ENCODE measurements around the gene PDPR.
"Not testable (repeated sequence)": the region's sequence is repeated elsewhere in the genome, so short reads cannot be mapped to it uniquely, and the experiment has no call there.

Gene PDPR

GRCh38 chr16:70089289-70089688, 24.8 kb upstream of the PDPR start:
- not testable (repeated sequence) for H3K4me3 ChIP-seq (ENCODE audit: insufficient read depth, low read depth, low read length, poor library complexity, severe bottlenecking); H3K36me3 ChIP-seq (ENCODE audit: control insufficient read depth, insufficient read depth, low read length); DNase-seq; H3K27me3 ChIP-seq (replicated peaks; ENCODE audit: control insufficient read depth, insufficient read depth, low read length, poor library complexity, severe bottlenecking); H3K9me3 ChIP-seq (ENCODE audit: control insufficient read depth, low read length); H3K4me1 ChIP-seq (ENCODE audit: control insufficient read depth, insufficient read depth, low read length, poor library complexity, severe bottlenecking); H3K27ac ChIP-seq (ENCODE audit: insufficient read depth, low read length, poor library complexity, severe bottlenecking)

GRCh38 chr16:70091104-70091503, 23.0 kb upstream of the PDPR start:
- H3K36me3 ChIP-seq (ENCODE audit: control insufficient read depth, insufficient read depth, low read length); H3K4me1 ChIP-seq (ENCODE audit: control insufficient read depth, insufficient read depth, low read length, poor library complexity, severe bottlenecking); H3K9me3 ChIP-seq (ENCODE audit: control insufficient read depth, low read length); H3K27me3 ChIP-seq (replicated peaks; ENCODE audit: control insufficient read depth, insufficient read depth, low read length, poor library complexity, severe bottlenecking); H3K4me3 ChIP-seq (ENCODE audit: insufficient read depth, low read depth, low read length, poor library complexity, severe bottlenecking); H3K27ac ChIP-seq (ENCODE audit: insufficient read depth, low read length, poor library complexity, severe bottlenecking); DNase-seq: not testable (repeated sequence)

- H3K4me1 ChIP-seq (ENCODE audit: control insufficient read depth, insufficient read depth, low read length, poor library complexity, severe bottlenecking); H3K27ac ChIP-seq (ENCODE audit: insufficient read depth, low read length, poor library complexity, severe bottlenecking); H3K36me3 ChIP-seq (ENCODE audit: control insufficient read depth, insufficient read depth, low read length); H3K9me3 ChIP-seq (ENCODE audit: control insufficient read depth, low read length); H3K4me3 ChIP-seq (ENCODE audit: insufficient read depth, low read depth, low read length, poor library complexity, severe bottlenecking); H3K27me3 ChIP-seq (replicated peaks; ENCODE audit: control insufficient read depth, insufficient read depth, low read length, poor library complexity, severe bottlenecking); DNase-seq: not testable (repeated sequence)
Measured at GRCh38 chr16:70094096-70094495, 20.0 kb upstream of the PDPR start.

- H3K4me1 ChIP-seq (ENCODE audit: control insufficient read depth, insufficient read depth, low read length, poor library complexity, severe bottlenecking); H3K27ac ChIP-seq (ENCODE audit: insufficient read depth, low read length, poor library complexity, severe bottlenecking); H3K36me3 ChIP-seq (ENCODE audit: control insufficient read depth, insufficient read depth, low read length); H3K9me3 ChIP-seq (ENCODE audit: control insufficient read depth, low read length); H3K27me3 ChIP-seq (replicated peaks; ENCODE audit: control insufficient read depth, insufficient read depth, low read length, poor library complexity, severe bottlenecking); DNase-seq; H3K4me3 ChIP-seq (ENCODE audit: insufficient read depth, low read depth, low read length, poor library complexity, severe bottlenecking): not testable (repeated sequence)
Measured at GRCh38 chr16:70109583-70110279, 4.4 kb upstream of the PDPR start.

- not testable (repeated sequence) for H3K27ac ChIP-seq (ENCODE audit: insufficient read depth, low read length, poor library complexity, severe bottlenecking); H3K4me3 ChIP-seq (ENCODE audit: insufficient read depth, low read depth, low read length, poor library complexity, severe bottlenecking); H3K9me3 ChIP-seq (ENCODE audit: control insufficient read depth, low read length); H3K36me3 ChIP-seq (ENCODE audit: control insufficient read depth, insufficient read depth, low read length); DNase-seq; H3K4me1 ChIP-seq (ENCODE audit: control insufficient read depth, insufficient read depth, low read length, poor library complexity, severe bottlenecking); H3K27me3 ChIP-seq (replicated peaks; ENCODE audit: control insufficient read depth, insufficient read depth, low read length, poor library complexity, severe bottlenecking)
Measured at GRCh38 chr16:70112162-70112561, 2.0 kb upstream of the PDPR start.

GRCh38 chr16:70113599-70113981, 542 bp upstream of the PDPR start:
- H3K4me3 ChIP-seq (ENCODE audit: insufficient read depth, low read depth, low read length, poor library complexity, severe bottlenecking); H3K4me1 ChIP-seq (ENCODE audit: control insufficient read depth, insufficient read depth, low read length, poor library complexity, severe bottlenecking); H3K9me3 ChIP-seq (ENCODE audit: control insufficient read depth, low read length); DNase-seq; H3K27me3 ChIP-seq (replicated peaks; ENCODE audit: control insufficient read depth, insufficient read depth, low read length, poor library complexity, severe bottlenecking); H3K36me3 ChIP-seq (ENCODE audit: control insufficient read depth, insufficient read depth, low read length): not testable (repeated sequence)
- peak overlapping the region; percentile 57 for H3K27ac ChIP-seq (ENCODE audit: insufficient read depth, low read length, poor library complexity, severe bottlenecking)

- not testable (repeated sequence) for H3K9me3 ChIP-seq (ENCODE audit: control insufficient read depth, low read length); H3K4me1 ChIP-seq (ENCODE audit: control insufficient read depth, insufficient read depth, low read length, poor library complexity, severe bottlenecking); DNase-seq; H3K36me3 ChIP-seq (ENCODE audit: control insufficient read depth, insufficient read depth, low read length); H3K4me3 ChIP-seq (ENCODE audit: insufficient read depth, low read depth, low read length, poor library complexity, severe bottlenecking); H3K27ac ChIP-seq (ENCODE audit: insufficient read depth, low read length, poor library complexity, severe bottlenecking); H3K27me3 ChIP-seq (replicated peaks; ENCODE audit: control insufficient read depth, insufficient read depth, low read length, poor library complexity, severe bottlenecking)
Measured at GRCh38 chr16:70118354-70118753, 4.2 kb downstream of the PDPR start.

GRCh38 chr16:70118776-70119175, 4.6 kb downstream of the PDPR start:
- not testable (repeated sequence) for H3K4me3 ChIP-seq (ENCODE audit: insufficient read depth, low read depth, low read length, poor library complexity, severe bottlenecking); H3K27me3 ChIP-seq (replicated peaks; ENCODE audit: control insufficient read depth, insufficient read depth, low read length, poor library complexity, severe bottlenecking); H3K4me1 ChIP-seq (ENCODE audit: control insufficient read depth, insufficient read depth, low read length, poor library complexity, severe bottlenecking); DNase-seq; H3K9me3 ChIP-seq (ENCODE audit: control insufficient read depth, low read length); H3K27ac ChIP-seq (ENCODE audit: insufficient read depth, low read length, poor library complexity, severe bottlenecking)
- H3K36me3 ChIP-seq (ENCODE audit: control insufficient read depth, insufficient read depth, low read length) = peaks cover 13% of the 10 kb centered on the region

GRCh38 chr16:70120398-70120797, 6.3 kb downstream of the PDPR start:
- H3K27ac ChIP-seq (ENCODE audit: insufficient read depth, low read length, poor library complexity, severe bottlenecking) = not testable (repeated sequence)

GRCh38 chr16:70123822-70124221, 9.7 kb downstream of the PDPR start:
- H3K4me3 ChIP-seq (ENCODE audit: insufficient read depth, low read depth, low read length, poor library complexity, severe bottlenecking); DNase-seq; H3K27ac ChIP-seq (ENCODE audit: insufficient read depth, low read length, poor library complexity, severe bottlenecking); H3K4me1 ChIP-seq (ENCODE audit: control insufficient read depth, insufficient read depth, low read length, poor library complexity, severe bottlenecking); H3K27me3 ChIP-seq (replicated peaks; ENCODE audit: control insufficient read depth, insufficient read depth, low read length, poor library complexity, severe bottlenecking); H3K9me3 ChIP-seq (ENCODE audit: control insufficient read depth, low read length): not testable (repeated sequence)
- peaks cover 35% of the 10 kb centered on the region for H3K36me3 ChIP-seq (ENCODE audit: control insufficient read depth, insufficient read depth, low read length)

More at GRCh38 chr16:70120398-70120797, 6.3 kb downstream of the PDPR start:
- H3K9me3 ChIP-seq (ENCODE audit: control insufficient read depth, low read length); H3K4me3 ChIP-seq (ENCODE audit: insufficient read depth, low read depth, low read length, poor library complexity, severe bottlenecking); DNase-seq; H3K27me3 ChIP-seq (replicated peaks; ENCODE audit: control insufficient read depth, insufficient read depth, low read length, poor library complexity, severe bottlenecking); H3K4me1 ChIP-seq (ENCODE audit: control insufficient read depth, insufficient read depth, low read length, poor library complexity, severe bottlenecking): not testable (repeated sequence)
- peaks cover 17% of the 10 kb centered on the region for H3K36me3 ChIP-seq (ENCODE audit: control insufficient read depth, insufficient read depth, low read length)
